ENCODE results near the gene ZNF142. TPM values are rescaled to one million over a fixed set of nuclear protein-coding genes. Genes with fewer than 3 reads are reported as not detected.

ZNF142 gene
- total RNA-seq, 1 experiment from 2014 or later = 31.3 TPM

DNA sequence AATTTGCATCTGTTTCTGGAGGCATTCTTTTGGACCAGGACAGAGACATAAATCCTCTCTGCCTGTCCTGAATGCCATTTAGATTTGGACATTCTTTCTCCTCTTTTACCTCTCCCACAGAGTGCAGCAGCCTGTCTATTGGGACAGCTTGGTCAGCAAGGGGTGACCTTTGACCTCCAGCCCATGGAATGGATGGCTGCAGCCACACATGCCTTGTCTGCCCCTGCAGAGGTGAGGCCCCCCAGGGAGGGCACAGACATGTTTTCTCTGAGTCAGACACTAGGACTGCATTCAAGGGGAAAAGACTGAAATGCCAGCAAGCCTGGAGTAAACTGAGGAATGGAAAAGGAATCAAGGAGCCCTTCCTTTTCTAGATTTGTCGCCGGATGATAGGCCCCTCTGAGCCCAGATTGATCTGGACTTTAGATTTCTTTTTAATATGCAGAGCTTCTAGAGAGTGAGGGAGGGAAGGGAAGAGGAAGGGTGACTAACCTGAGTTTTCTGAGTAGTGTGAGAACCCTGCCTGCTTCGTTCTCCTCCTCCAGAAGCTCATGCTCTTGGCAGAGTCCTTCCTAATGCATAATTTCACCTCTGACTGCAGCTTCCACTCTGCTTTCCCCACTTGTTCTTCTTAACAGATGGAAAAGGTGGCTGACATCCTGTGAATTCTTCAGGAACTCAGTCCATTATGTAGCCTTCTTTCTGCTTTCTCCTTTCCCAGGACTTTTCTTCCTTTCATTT lies 35.2 kb upstream of the ZNF142 start:
- Histone ChIP-seq H3K4me3 (ENCODE audit: low read depth in 2 of 2, low read length in 2 of 2) (no peak overlapping the region), H3K36me3 (ENCODE audit: control insufficient read depth, insufficient read depth, low read length) (peaks cover 3% of the 10 kb centered on the region; the same call in 1 of the 2 replicates), H3K27ac (ENCODE audit: low read length) (no peak overlapping the region), H3K4me1 (ENCODE audit: control insufficient read depth, insufficient read depth, low read length) (no peaks in the 10 kb centered on the region), H3K27me3 (ENCODE audit: control insufficient read depth, insufficient read depth, low read length) (no peaks in the 10 kb centered on the region), H3K9me3 (ENCODE audit: control insufficient read depth, insufficient read depth, low read depth, low read length) (no peaks in the 10 kb centered on the region)
- intact Hi-C loops (cut with micrococcal nuclease; ENCODE audit: unreplicated experiment) (no loop called here), in situ Hi-C loops (cut with HindIII; ENCODE audit: low pct_unique_long_range_greater_than_20kb, low sequenced_read_pairs) (no loop called here)
- DNase-seq (ENCODE audit: low read depth, low spot score) = no peak
- no peak for ATAC-seq
- BruUV-seq (replicated peaks) = no TSS peak
- CTCF ChIA-PET = interaction anchor here (0.7 kb wide), 1 partner anchor 153 kb away, joined by 3 read pairs; no protein-coding TSS in a partner anchor
- TF ChIP-seq, protein P1, sequence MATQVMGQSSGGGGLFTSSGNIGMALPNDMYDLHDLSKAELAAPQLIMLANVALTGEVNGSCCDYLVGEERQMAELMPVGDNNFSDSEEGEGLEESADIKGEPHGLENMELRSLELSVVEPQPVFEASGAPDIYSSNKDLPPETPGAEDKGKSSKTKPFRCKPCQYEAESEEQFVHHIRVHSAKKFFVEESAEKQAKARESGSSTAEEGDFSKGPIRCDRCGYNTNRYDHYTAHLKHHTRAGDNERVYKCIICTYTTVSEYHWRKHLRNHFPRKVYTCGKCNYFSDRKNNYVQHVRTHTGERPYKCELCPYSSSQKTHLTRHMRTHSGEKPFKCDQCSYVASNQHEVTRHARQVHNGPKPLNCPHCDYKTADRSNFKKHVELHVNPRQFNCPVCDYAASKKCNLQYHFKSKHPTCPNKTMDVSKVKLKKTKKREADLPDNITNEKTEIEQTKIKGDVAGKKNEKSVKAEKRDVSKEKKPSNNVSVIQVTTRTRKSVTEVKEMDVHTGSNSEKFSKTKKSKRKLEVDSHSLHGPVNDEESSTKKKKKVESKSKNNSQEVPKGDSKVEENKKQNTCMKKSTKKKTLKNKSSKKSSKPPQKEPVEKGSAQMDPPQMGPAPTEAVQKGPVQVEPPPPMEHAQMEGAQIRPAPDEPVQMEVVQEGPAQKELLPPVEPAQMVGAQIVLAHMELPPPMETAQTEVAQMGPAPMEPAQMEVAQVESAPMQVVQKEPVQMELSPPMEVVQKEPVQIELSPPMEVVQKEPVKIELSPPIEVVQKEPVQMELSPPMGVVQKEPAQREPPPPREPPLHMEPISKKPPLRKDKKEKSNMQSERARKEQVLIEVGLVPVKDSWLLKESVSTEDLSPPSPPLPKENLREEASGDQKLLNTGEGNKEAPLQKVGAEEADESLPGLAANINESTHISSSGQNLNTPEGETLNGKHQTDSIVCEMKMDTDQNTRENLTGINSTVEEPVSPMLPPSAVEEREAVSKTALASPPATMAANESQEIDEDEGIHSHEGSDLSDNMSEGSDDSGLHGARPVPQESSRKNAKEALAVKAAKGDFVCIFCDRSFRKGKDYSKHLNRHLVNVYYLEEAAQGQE (IDR thresholded peaks at IDR 0.05; ENCODE audit: insufficient read depth in 1 of 2, low read depth in 2 of 2, low read length in 1 of 2) = no peak
- no peak for TF ChIP-seq SIN3A (IDR thresholded peaks at IDR 0.05; ENCODE audit: borderline replicate concordance, insufficient read depth, low read depth, low read length)
- TF ChIP-seq, protein P2, sequence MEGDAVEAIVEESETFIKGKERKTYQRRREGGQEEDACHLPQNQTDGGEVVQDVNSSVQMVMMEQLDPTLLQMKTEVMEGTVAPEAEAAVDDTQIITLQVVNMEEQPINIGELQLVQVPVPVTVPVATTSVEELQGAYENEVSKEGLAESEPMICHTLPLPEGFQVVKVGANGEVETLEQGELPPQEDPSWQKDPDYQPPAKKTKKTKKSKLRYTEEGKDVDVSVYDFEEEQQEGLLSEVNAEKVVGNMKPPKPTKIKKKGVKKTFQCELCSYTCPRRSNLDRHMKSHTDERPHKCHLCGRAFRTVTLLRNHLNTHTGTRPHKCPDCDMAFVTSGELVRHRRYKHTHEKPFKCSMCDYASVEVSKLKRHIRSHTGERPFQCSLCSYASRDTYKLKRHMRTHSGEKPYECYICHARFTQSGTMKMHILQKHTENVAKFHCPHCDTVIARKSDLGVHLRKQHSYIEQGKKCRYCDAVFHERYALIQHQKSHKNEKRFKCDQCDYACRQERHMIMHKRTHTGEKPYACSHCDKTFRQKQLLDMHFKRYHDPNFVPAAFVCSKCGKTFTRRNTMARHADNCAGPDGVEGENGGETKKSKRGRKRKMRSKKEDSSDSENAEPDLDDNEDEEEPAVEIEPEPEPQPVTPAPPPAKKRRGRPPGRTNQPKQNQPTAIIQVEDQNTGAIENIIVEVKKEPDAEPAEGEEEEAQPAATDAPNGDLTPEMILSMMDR (IDR thresholded peaks at IDR 0.05) = no peak
- TF ChIP-seq TCF7L2 (IDR thresholded peaks at IDR 0.05; ENCODE audit: low read depth, low read length) = no peak
- no peak for TF ChIP-seq POLR2AphosphoS5 (IDR thresholded peaks at IDR 0.05; ENCODE audit: low read depth, low read length)
- POLR2A ChIA-PET = no interaction called here

DNA sequence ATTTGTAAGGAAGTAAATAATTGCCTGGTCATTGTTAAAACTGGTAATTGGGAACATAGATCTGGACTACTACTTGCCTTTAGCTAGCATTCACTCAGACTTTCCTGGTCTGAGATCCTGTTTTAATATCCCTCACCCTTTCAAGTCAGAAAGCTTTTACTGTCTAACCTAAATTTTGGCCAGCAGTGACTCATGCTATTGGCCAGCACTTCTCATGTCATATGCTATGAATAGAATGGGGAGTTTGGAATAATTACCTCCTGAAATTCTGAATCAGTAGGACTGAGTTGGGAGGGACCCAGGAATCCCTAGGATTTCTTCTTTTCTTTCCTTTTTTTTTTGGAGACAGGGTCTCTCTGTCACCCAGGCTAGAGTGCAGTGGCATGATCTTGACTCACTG lies 31.8 kb upstream of the ZNF142 start:
- Histone ChIP-seq H3K4me3 (ENCODE audit: low read depth in 2 of 2, low read length in 2 of 2) (no peak overlapping the region), H3K4me1 (ENCODE audit: control insufficient read depth, insufficient read depth, low read length) (no peaks in the 10 kb centered on the region), H3K9me3 (ENCODE audit: control insufficient read depth, insufficient read depth, low read depth, low read length) (no peaks in the 10 kb centered on the region), H3K27me3 (ENCODE audit: control insufficient read depth, insufficient read depth, low read length) (no peaks in the 10 kb centered on the region), H3K36me3 (ENCODE audit: control insufficient read depth, insufficient read depth, low read length) (peaks cover 3% of the 10 kb centered on the region; the same call in 1 of the 2 replicates), H3K27ac (ENCODE audit: low read length) (no peak overlapping the region)
- no TSS peak for BruUV-seq (replicated peaks)
- in situ Hi-C loops (cut with HindIII; ENCODE audit: low pct_unique_long_range_greater_than_20kb, low sequenced_read_pairs) (no loop called here), intact Hi-C loops (cut with micrococcal nuclease; ENCODE audit: unreplicated experiment) (no loop called here)
- CTCF ChIA-PET = interaction anchor here (0.7 kb wide), 1 partner anchor 326 kb away, joined by 4 read pairs; no protein-coding TSS in a partner anchor
- POLR2A ChIA-PET = no interaction called here
- DNase-seq (ENCODE audit: low read depth, low spot score) (no peak), ATAC-seq (no peak)
- TF ChIP-seq TCF7L2 (IDR thresholded peaks at IDR 0.05; ENCODE audit: low read depth, low read length) (no peak), SIN3A (IDR thresholded peaks at IDR 0.05; ENCODE audit: borderline replicate concordance, insufficient read depth, low read depth, low read length) (no peak), POLR2AphosphoS5 (IDR thresholded peaks at IDR 0.05; ENCODE audit: low read depth, low read length) (no peak)
- TF ChIP-seq, protein P2 (IDR thresholded peaks at IDR 0.05) = no peak
- TF ChIP-seq, protein P1 (IDR thresholded peaks at IDR 0.05; ENCODE audit: insufficient read depth in 1 of 2, low read depth in 2 of 2, low read length in 1 of 2) = no peak

Data from Panc1 (cell line).